CD14-positive monocyte (primary cell): Measurements from ENCODE around the gene EIF5AL1. TPM values are rescaled to one million over a fixed set of nuclear protein-coding genes. Genes with fewer than 3 reads are reported as not detected.
A peak's percentile ranks its signal among the peaks of the same experiment; 100 is the strongest.

ENCODE experiments used
- DNase-seq, 3 donors: peaks; one replicate each; pipeline ENCODE4 v3.0.0-alpha.2; 2011 to 2022
- H2AFZ ChIP-seq: 2 replicates; pipeline ENCODE4 v1.6.0; 2012; ENCODE audit warnings: mild to moderate bottlenecking, low read depth, low read length, inconsistent platforms; ENCODE audit not compliant: insufficient read depth, poor library complexity, severe bottlenecking
- H3K27ac ChIP-seq, 2 donors: 1 replicate in 1 of 2; 2 replicates in 1 of 2; pipeline ENCODE4 v1.5.1; 2012 to 2013; ENCODE audit warnings: low read length in 2 of 2, control low read depth in 1 of 2, inconsistent platforms in 1 of 2, low read depth in 1 of 2, mild to moderate bottlenecking in 1 of 2
- H3K27me3 ChIP-seq, 2 donors: one replicate each; pipeline versions ENCODE4 v1.6.0 to v1.6.1; 2011 to 2013; ENCODE audit warnings: low read length in 2 of 2; ENCODE audit not compliant: control insufficient read depth in 2 of 2, insufficient read depth in 2 of 2
- H3K36me3 ChIP-seq, 2 donors: replicated peaks in 1 of 2; 1 replicate in 1 of 2; 2 replicates in 1 of 2; pipeline versions ENCODE4 v1.5.1 to v1.6.1; 2012 to 2013; ENCODE audit warnings: low read length in 2 of 2, control low read depth in 1 of 2, inconsistent platforms in 1 of 2, mild to moderate bottlenecking in 1 of 2; ENCODE audit not compliant: insufficient read depth in 2 of 2, control insufficient read depth in 1 of 2
- H3K4me1 ChIP-seq, 2 donors: 1 replicate in 1 of 2; 2 replicates in 1 of 2; pipeline versions ENCODE4 v1.5.1 to v1.6.1; 2012 to 2013; ENCODE audit warnings: low read length in 2 of 2, control low read depth in 1 of 2, inconsistent platforms in 1 of 2, mild to moderate bottlenecking in 1 of 2, moderate library complexity in 1 of 2; ENCODE audit not compliant: insufficient read depth in 2 of 2, control insufficient read depth in 1 of 2
- H3K4me2 ChIP-seq: replicated peaks from 2 replicates; pipeline ENCODE3; 2012; ENCODE audit warnings: low read length, moderate library complexity, mild to moderate bottlenecking; ENCODE audit not compliant: poor library complexity, severe bottlenecking; ENCODE audit errors: extremely low read depth
- H3K4me3 ChIP-seq, 3 experiments: fragments of 200-600 bp in 1 of 3; sonication (generic) in 1 of 3; replicated peaks in 1 of 3; 1 replicate in 2 of 3; 2 replicates in 1 of 3; pipeline ENCODE4 v1.5.1; 2011 to 2013; ENCODE audit warnings: low read length in 3 of 3, mild to moderate bottlenecking in 3 of 3, control low read depth in 2 of 3, low read depth in 2 of 3, inconsistent platforms in 1 of 3, moderate library complexity in 1 of 3
- H3K79me2 ChIP-seq: 2 replicates; pipeline ENCODE4 v1.6.0; 2012; ENCODE audit warnings: mild to moderate bottlenecking, control low read depth, inconsistent platforms, low read length, moderate library complexity; ENCODE audit not compliant: insufficient read depth
- H3K9ac ChIP-seq: 2 replicates; pipeline ENCODE4 v1.6.0; 2017; ENCODE audit warnings: low read length, mild to moderate bottlenecking; ENCODE audit not compliant: insufficient read depth, poor library complexity, severe bottlenecking
- H3K9me3 ChIP-seq, 2 donors: replicated peaks in 1 of 2; 1 replicate in 1 of 2; 2 replicates in 1 of 2; pipeline versions ENCODE4 v1.5.1 to v1.6.1; 2012 to 2013; ENCODE audit warnings: low read length in 2 of 2, control low read depth in 1 of 2; ENCODE audit not compliant: control insufficient read depth in 1 of 2, insufficient read depth in 1 of 2
- H4K20me1 ChIP-seq: 2 replicates; pipeline ENCODE4 v1.6.0; 2012; ENCODE audit warnings: mild to moderate bottlenecking, low read length, control low read depth, moderate library complexity; ENCODE audit not compliant: insufficient read depth
- H3K27ac Mint-ChIP-seq, 7 donors: one replicate each; pipeline ENCODE4 v1.8.0; 2020; ENCODE audit warnings: mild to moderate bottlenecking in 7 of 7, mixed read lengths in 7 of 7, moderate library complexity in 6 of 7, inconsistent platforms in 2 of 7
- H3K27me3 Mint-ChIP-seq, 3 donors: one replicate each; pipeline ENCODE4 v1.8.0; 2021 to 2022; ENCODE audit warnings: low read depth in 3 of 3, mild to moderate bottlenecking in 3 of 3, mixed read lengths in 3 of 3, moderate library complexity in 3 of 3, inconsistent platforms in 1 of 3
- H3K36me3 Mint-ChIP-seq, 2 donors: one replicate each; pipeline ENCODE4 v1.8.0; 2020; ENCODE audit warnings: mixed read lengths in 2 of 2, inconsistent platforms in 1 of 2, mild to moderate bottlenecking in 1 of 2
- H3K4me1 Mint-ChIP-seq: one replicate; pipeline ENCODE4 v1.8.0; 2020; ENCODE audit warnings: mild to moderate bottlenecking, mixed read lengths
- H3K4me3 Mint-ChIP-seq, 2 donors: one replicate each; pipeline ENCODE4 v1.8.0; 2020; ENCODE audit warnings: mild to moderate bottlenecking in 2 of 2, mixed read lengths in 2 of 2, moderate library complexity in 1 of 2
- H3K9me3 Mint-ChIP-seq, 7 donors: one replicate each; pipeline ENCODE4 v1.8.0; 2020 to 2022; ENCODE audit warnings: mixed read lengths in 7 of 7, mild to moderate bottlenecking in 6 of 7, moderate library complexity in 6 of 7, inconsistent platforms in 2 of 7
- CTCF ChIP-seq: fragments of 200-600 bp; IDR thresholded peaks from one replicate; pipeline ENCODE4 v1.8.0; 2022; ENCODE audit warnings: antibody characterized with exemption, mild to moderate bottlenecking
- WGBS: methylation state at CpG from one replicate; pipeline ENCODE4 v1.1.5; 2013; ENCODE audit warnings: missing lambda C conversion rate; ENCODE audit not compliant: insufficient coverage; 5-methylcytosine and 5-hydroxymethylcytosine counted together
- intact Hi-C, 2 donors: fragments of 100-400 bp; cut with micrococcal nuclease; formaldehyde crosslinking; loops; one replicate each; pipeline versions ENCODE4 v1.15.0 to v1.15.1; 2023
- polyA plus RNA-seq, 3 donors: library from polyadenylated mRNA; depleted of rRNA in 1 of 3; unstranded in 2 of 3; stranded (reverse) in 1 of 3; fragments of 300-500 nt in 2 of 3; fragments of >200 nt in 1 of 3; fragmentation: Illumina TruSeq in 2 of 3; gene quantifications; 1 replicate in 2 of 3; 2 replicates in 1 of 3; pipeline ENCODE4 v1.2.3, GENCODE V29; 2012 to 2021

EIF5AL1 gene
- polyA plus RNA-seq, 3 donors = 0.16 to 1.7 (median 0.17) TPM

DNA sequence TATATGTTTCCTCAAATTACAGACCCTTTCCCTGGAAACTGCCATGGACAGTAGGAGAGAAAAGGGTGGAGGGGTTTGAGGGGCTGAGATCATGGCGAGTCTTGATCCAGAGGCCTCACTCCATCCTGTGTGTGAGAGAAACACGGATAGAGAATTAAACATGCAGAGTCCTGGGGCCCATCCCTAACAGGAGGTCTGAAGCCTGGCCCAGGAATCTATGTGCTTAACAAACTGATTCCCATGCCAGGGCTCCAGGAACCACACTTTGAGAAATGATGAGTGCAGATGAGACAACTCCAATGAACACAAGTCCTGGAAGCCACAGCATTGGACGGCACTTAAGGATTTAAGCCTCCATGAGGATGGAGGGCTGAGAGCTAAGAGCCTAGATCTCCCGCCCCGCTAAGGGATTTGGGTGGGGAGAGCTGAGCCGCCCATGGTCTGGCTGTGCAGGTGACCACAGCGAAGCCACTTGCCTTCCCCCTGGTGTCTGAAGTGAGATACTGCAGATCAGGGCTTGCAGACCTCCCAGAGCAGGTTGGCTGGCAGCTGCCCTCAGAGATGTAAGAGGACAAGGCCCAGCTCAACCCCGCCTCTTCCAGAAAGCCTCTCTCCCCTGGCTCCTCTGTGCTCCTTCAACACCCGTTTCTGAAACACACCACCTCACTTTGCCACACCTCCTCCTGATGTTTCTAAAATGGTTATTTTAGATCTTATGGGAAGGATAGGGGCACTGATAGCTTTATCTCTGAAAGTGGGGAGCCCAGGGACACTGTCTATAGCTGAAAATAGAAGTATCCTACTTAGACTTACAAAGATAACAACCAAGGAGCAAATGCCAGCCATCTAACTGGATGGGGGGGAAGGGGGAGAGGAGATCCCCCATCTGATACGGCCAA, 24.8 kb upstream of the EIF5AL1 start:
- no peak overlapping the region for H3K4me3 Mint-ChIP-seq
- Histone ChIP-seq H3K4me3 (no peak overlapping the region), H4K20me1 (no peaks in the 10 kb centered on the region), H3K27ac (no peak overlapping the region), H3K36me3 (no peaks in the 10 kb centered on the region), H3K27me3 (no peaks in the 10 kb centered on the region), H3K9ac (no peak overlapping the region), H3K4me2 (no peak overlapping the region), H2AFZ (no peak overlapping the region), H3K4me1 (no peaks in the 10 kb centered on the region), H3K9me3 (no peaks in the 10 kb centered on the region), H3K79me2 (no peaks in the 10 kb centered on the region)
- WGBS = 75% methylated on average over 8 of the region's 10 CpGs
- peak; percentile 25 to 60 (median 57) for DNase-seq
- peak; percentile 86 for TF ChIP-seq CTCF
- intact Hi-C loops = loop anchor here (5.0 kb wide), 2 partner anchors 110 to 115 kb away; no protein-coding TSS in a partner anchor
- H3K27ac Mint-ChIP-seq = no peak overlapping the region
- no peaks in the 10 kb centered on the region for H3K9me3 Mint-ChIP-seq
- H3K27me3 Mint-ChIP-seq = peaks cover 1 to 7% (median 2%) of the 10 kb centered on the region in 3 donors
- no peaks in the 10 kb centered on the region for H3K36me3 Mint-ChIP-seq
- peaks cover 6% of the 10 kb centered on the region for H3K4me1 Mint-ChIP-seq

GRCh38 chr10:79488336-79488735, 24.0 kb upstream of the EIF5AL1 start:
- no peak for DNase-seq
- H2AFZ ChIP-seq = no peak overlapping the region
- H3K4me2 ChIP-seq = no peak overlapping the region
- intact Hi-C loops = loop anchor here (5.0 kb wide), 2 partner anchors 111 to 116 kb away; no protein-coding TSS in a partner anchor
- no peaks in the 10 kb centered on the region for H3K36me3 Mint-ChIP-seq
- H3K27me3 ChIP-seq = no peaks in the 10 kb centered on the region
- H3K27me3 Mint-ChIP-seq = peaks cover 1 to 7% (median 2%) of the 10 kb centered on the region in 3 donors
- no peaks in the 10 kb centered on the region for H3K9me3 Mint-ChIP-seq
- no peaks in the 10 kb centered on the region for H3K9me3 ChIP-seq
- H3K4me1 Mint-ChIP-seq = peaks cover 6% of the 10 kb centered on the region
- H3K36me3 ChIP-seq = no peaks in the 10 kb centered on the region
- TF ChIP-seq CTCF = no peak
- H3K79me2 ChIP-seq = no peaks in the 10 kb centered on the region
- H3K4me1 ChIP-seq = no peaks in the 10 kb centered on the region
- 89% methylated on average over 1 of the region's 5 CpGs for WGBS
- no peak overlapping the region for H3K4me3 Mint-ChIP-seq
- H3K4me3 ChIP-seq = no peak overlapping the region
- no peak overlapping the region for H3K27ac ChIP-seq
- no peaks in the 10 kb centered on the region for H4K20me1 ChIP-seq
- no peak overlapping the region for H3K27ac Mint-ChIP-seq
- H3K9ac ChIP-seq = no peak overlapping the region
